ENCODE data around the gene NUP62. TPM values are rescaled to one million over a fixed set of nuclear protein-coding genes. Genes with fewer than 3 reads are reported as not detected.
"Not testable (repeated sequence)": the region's sequence is repeated elsewhere in the genome, so short reads cannot be mapped to it uniquely, and the experiment has no call there.

The NUP62 gene
- total RNA-seq, 1 experiment from 2014 or later, result 85.2 TPM

DNA sequence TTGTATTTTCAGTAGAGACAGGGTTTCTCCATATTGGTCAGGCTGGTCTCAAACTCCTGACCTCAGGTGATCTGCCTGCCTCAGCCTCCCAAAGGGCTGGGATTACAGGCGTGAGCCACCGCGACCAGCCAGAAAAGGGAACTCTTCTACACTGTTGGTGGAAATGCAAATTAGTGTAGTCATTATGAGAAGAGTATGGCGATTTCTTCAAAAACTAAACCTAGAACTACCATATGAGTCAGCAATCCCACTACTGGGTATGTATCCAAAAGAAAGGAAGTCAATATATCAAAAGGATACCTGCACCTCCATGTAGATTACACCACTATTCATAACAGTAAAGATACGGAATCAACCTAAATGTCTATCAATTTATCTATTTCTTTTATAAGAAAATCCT lies 15.3 kb upstream of the NUP62 start:
- H3K9me3 ChIP-seq (ENCODE audit: control insufficient read depth in 1 of 2, insufficient read depth in 1 of 2, low read depth in 1 of 2, low read length in 2 of 2); H3K4me3 ChIP-seq (replicated peaks in 1 of 2; ENCODE audit: low read depth in 1 of 2, low read length in 2 of 2); ATAC-seq; H3K4me2 ChIP-seq (ENCODE audit: low read length); H3K36me3 ChIP-seq (ENCODE audit: control insufficient read depth in 1 of 2, insufficient read depth in 2 of 2, low read length in 2 of 2); H3K27me3 ChIP-seq (ENCODE audit: insufficient read depth, low read length); BruUV-seq (replicated peaks); CTCF ChIA-PET; H3K79me2 ChIP-seq (ENCODE audit: insufficient read depth, low read length); H4K20me1 ChIP-seq (ENCODE audit: insufficient read depth); H3K27ac ChIP-seq (ENCODE audit: low read depth, low read length); H3K4me1 ChIP-seq (ENCODE audit: control insufficient read depth in 1 of 2, insufficient read depth in 2 of 2, low read length in 2 of 2); DNase-seq (ENCODE audit: low read depth, low spot score); POLR2A ChIA-PET; intact Hi-C loops (cut with micrococcal nuclease); H2AFZ ChIP-seq (ENCODE audit: low read depth, low read length, poor library complexity, severe bottlenecking); RAD21 ChIA-PET (ENCODE audit: low non-redundant PET in 1 of 2, low total read pairs in 2 of 2, uncharacterized antibody in 2 of 2, unreplicated experiment in 2 of 2); H3K9me2 ChIP-seq (ENCODE audit: insufficient read depth); H3K9ac ChIP-seq (ENCODE audit: low read length): not testable (repeated sequence)

DNA sequence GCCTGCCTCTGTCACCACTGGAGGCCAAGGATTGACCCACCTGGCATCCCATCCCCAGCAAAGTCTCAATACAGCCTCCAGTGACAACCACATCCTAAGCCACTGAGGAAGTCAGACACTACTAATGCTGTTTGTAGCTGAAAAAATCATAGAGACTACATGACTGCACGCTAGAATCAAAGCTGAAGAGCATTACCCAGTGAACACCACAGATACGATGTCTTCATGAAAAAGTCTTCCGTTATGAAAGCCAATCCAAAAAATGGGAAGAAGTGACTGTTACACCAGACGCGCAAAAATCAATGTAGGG lies 11.1 kb upstream of the NUP62 start:
- H3K36me3 ChIP-seq (ENCODE audit: control insufficient read depth in 1 of 2, insufficient read depth in 2 of 2, low read length in 2 of 2), result no peaks in the 10 kb centered on the region
- intact Hi-C loops (cut with micrococcal nuclease), result no loop called here
- H4K20me1 ChIP-seq (ENCODE audit: insufficient read depth), result no peaks in the 10 kb centered on the region
- H3K9ac ChIP-seq (ENCODE audit: low read length), result no peak overlapping the region
- H3K27me3 ChIP-seq (ENCODE audit: insufficient read depth, low read length), result no peaks in the 10 kb centered on the region
- no peaks in the 10 kb centered on the region for H3K9me2 ChIP-seq (ENCODE audit: insufficient read depth)
- no peaks in the 10 kb centered on the region for H3K9me3 ChIP-seq (ENCODE audit: control insufficient read depth in 1 of 2, insufficient read depth in 1 of 2, low read depth in 1 of 2, low read length in 2 of 2)
- H3K4me1 ChIP-seq (ENCODE audit: control insufficient read depth in 1 of 2, insufficient read depth in 2 of 2, low read length in 2 of 2), result peaks cover 9 to 10% of the 10 kb centered on the region in 2 experiments; a peak in 3 of 4 replicates
- no peak overlapping the region for H3K4me2 ChIP-seq (ENCODE audit: low read length)
- H3K27ac ChIP-seq (ENCODE audit: low read depth, low read length), result no peak overlapping the region
- CTCF ChIA-PET, result no interaction called here
- TF ChIP-seq FOSL1 (IDR thresholded peaks at IDR 0.05; ENCODE audit: low read depth), result no peak
- TF ChIP-seq, protein P1, sequence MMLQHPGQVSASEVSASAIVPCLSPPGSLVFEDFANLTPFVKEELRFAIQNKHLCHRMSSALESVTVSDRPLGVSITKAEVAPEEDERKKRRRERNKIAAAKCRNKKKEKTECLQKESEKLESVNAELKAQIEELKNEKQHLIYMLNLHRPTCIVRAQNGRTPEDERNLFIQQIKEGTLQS (IDR thresholded peaks at IDR 0.05), result no peak
- no peak for TF ChIP-seq RAD21 (IDR thresholded peaks at IDR 0.05; ENCODE audit: low read depth)
- TF ChIP-seq, protein P2, sequence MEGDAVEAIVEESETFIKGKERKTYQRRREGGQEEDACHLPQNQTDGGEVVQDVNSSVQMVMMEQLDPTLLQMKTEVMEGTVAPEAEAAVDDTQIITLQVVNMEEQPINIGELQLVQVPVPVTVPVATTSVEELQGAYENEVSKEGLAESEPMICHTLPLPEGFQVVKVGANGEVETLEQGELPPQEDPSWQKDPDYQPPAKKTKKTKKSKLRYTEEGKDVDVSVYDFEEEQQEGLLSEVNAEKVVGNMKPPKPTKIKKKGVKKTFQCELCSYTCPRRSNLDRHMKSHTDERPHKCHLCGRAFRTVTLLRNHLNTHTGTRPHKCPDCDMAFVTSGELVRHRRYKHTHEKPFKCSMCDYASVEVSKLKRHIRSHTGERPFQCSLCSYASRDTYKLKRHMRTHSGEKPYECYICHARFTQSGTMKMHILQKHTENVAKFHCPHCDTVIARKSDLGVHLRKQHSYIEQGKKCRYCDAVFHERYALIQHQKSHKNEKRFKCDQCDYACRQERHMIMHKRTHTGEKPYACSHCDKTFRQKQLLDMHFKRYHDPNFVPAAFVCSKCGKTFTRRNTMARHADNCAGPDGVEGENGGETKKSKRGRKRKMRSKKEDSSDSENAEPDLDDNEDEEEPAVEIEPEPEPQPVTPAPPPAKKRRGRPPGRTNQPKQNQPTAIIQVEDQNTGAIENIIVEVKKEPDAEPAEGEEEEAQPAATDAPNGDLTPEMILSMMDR (IDR thresholded peaks at IDR 0.05 in 2 of 3, conservative IDR thresholded peaks at IDR 0.05 in 1 of 3; ENCODE audit: borderline replicate concordance in 1 of 3, insufficient read depth in 1 of 3, low read depth in 2 of 3, low read length in 2 of 3), result no peak
- TF ChIP-seq POLR2AphosphoS5 (IDR thresholded peaks at IDR 0.05; ENCODE audit: low read depth, low read length), result no peak
- no peak for TF ChIP-seq CBX3 (IDR thresholded peaks at IDR 0.05; ENCODE audit: low read depth)
- TF ChIP-seq ZNF274 (IDR thresholded peaks at IDR 0.05; ENCODE audit: low read depth, low read length), result no peak
- TF ChIP-seq, protein P3, sequence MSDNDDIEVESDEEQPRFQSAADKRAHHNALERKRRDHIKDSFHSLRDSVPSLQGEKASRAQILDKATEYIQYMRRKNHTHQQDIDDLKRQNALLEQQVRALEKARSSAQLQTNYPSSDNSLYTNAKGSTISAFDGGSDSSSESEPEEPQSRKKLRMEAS (IDR thresholded peaks at IDR 0.05), result no peak
- TF ChIP-seq EZH2 (IDR thresholded peaks at IDR 0.05), result no peak
- TF ChIP-seq, protein P4, sequence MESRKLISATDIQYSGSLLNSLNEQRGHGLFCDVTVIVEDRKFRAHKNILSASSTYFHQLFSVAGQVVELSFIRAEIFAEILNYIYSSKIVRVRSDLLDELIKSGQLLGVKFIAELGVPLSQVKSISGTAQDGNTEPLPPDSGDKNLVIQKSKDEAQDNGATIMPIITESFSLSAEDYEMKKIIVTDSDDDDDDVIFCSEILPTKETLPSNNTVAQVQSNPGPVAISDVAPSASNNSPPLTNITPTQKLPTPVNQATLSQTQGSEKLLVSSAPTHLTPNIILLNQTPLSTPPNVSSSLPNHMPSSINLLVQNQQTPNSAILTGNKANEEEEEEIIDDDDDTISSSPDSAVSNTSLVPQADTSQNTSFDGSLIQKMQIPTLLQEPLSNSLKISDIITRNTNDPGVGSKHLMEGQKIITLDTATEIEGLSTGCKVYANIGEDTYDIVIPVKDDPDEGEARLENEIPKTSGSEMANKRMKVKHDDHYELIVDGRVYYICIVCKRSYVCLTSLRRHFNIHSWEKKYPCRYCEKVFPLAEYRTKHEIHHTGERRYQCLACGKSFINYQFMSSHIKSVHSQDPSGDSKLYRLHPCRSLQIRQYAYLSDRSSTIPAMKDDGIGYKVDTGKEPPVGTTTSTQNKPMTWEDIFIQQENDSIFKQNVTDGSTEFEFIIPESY (IDR thresholded peaks at IDR 0.05; ENCODE audit: extremely low read depth, insufficient replicate concordance, low read length), result no peak
- no peak for TF ChIP-seq SP1 (IDR thresholded peaks at IDR 0.05; ENCODE audit: low read depth)
- no peak for DNase-seq (ENCODE audit: low read depth, low spot score)
- no peak for ATAC-seq
- BruUV-seq (replicated peaks), result no TSS peak
- H2AFZ ChIP-seq (ENCODE audit: low read depth, low read length, poor library complexity, severe bottlenecking), result no peak overlapping the region
- no peak overlapping the region for H3K4me3 ChIP-seq (replicated peaks in 1 of 2; ENCODE audit: low read depth in 1 of 2, low read length in 2 of 2)
- RAD21 ChIA-PET (ENCODE audit: low non-redundant PET in 1 of 2, low total read pairs in 2 of 2, uncharacterized antibody in 2 of 2, unreplicated experiment in 2 of 2), result no interaction called here
- H3K79me2 ChIP-seq (ENCODE audit: insufficient read depth, low read length), result no peaks in the 10 kb centered on the region
- POLR2A ChIA-PET, result no interaction called here
